H1 (cell line): Measurements from ENCODE around the gene SEPTIN5. TPM values are rescaled to one million over a fixed set of nuclear protein-coding genes. Genes with fewer than 3 reads are reported as not detected.
A peak's percentile ranks its signal among the peaks of the same experiment; 100 is the strongest.

Experiments used
- CTCF ChIA-PET: fragments of 300-600 bp; sonication (Branson Sonifier 250); formaldehyde crosslinking; loops from one replicate; lab custom pipeline; 2021; ENCODE audit not compliant: partially characterized antibody; lab: Charles Lee
- POLR2A ChIA-PET: fragments of 300-600 bp; sonication (Branson Sonifier 250); formaldehyde crosslinking; loops from one replicate; lab custom pipeline; 2021; ENCODE audit warnings: inconsistent platforms; ENCODE audit not compliant: partially characterized antibody; lab: Charles Lee
- DNase-seq, 2 experiments: peaks; one replicate each; pipeline versions ENCODE4 v3.0.0 to v3.0.0-alpha.2; 2010 to 2022; ENCODE audit warnings: low spot score in 2 of 2, low read depth in 1 of 2, mixed read lengths in 1 of 2
- FAIRE-seq: peaks from 2 replicates; lab custom pipeline; 2011; peaks lifted over from hg19 to GRCh38; lab: Jason Lieb, UNC
- H2AFZ ChIP-seq: 2 replicates; pipeline ENCODE4 v1.8.1; 2012; ENCODE audit warnings: low read length, inconsistent platforms
- H2AK5ac ChIP-seq: 2 replicates; pipeline ENCODE4 v1.6.1; 2013; ENCODE audit warnings: low read depth, low read length
- H2BK120ac ChIP-seq: replicated peaks from 2 replicates; pipeline ENCODE3; 2013; ENCODE audit warnings: low read depth, low read length, inconsistent platforms
- H2BK12ac ChIP-seq: 2 replicates; pipeline ENCODE4 v1.6.1; 2013; ENCODE audit warnings: low read depth, low read length
- H2BK15ac ChIP-seq: 2 replicates; pipeline ENCODE4 v1.6.1; 2013; ENCODE audit warnings: low read length
- H2BK20ac ChIP-seq: 2 replicates; pipeline ENCODE4 v1.6.1; 2013; ENCODE audit warnings: low read length
- H2BK5ac ChIP-seq: 2 replicates; pipeline ENCODE4 v1.6.1; 2013; ENCODE audit warnings: low read depth, low read length
- H3K14ac ChIP-seq: 2 replicates; pipeline ENCODE4 v1.6.1; 2013; ENCODE audit warnings: inconsistent platforms; ENCODE audit not compliant: insufficient read length
- H3K18ac ChIP-seq: 2 replicates; pipeline ENCODE4 v1.6.1; 2013; ENCODE audit warnings: low read length; ENCODE audit errors: extremely low read depth
- H3K23ac ChIP-seq: 2 replicates; pipeline ENCODE4 v1.6.1; 2013; ENCODE audit warnings: inconsistent platforms; ENCODE audit not compliant: insufficient read length
- H3K23me2 ChIP-seq: 2 replicates; pipeline ENCODE4 v1.6.1; 2013; ENCODE audit warnings: low read depth, low read length
- H3K27ac ChIP-seq: 2 replicates; pipeline ENCODE4 v1.6.1; 2011; ENCODE audit warnings: low read depth, low read length, inconsistent platforms
- H3K27me3 ChIP-seq, 4 experiments: replicated peaks in 1 of 4; 1 replicate in 1 of 4; 2 replicates in 3 of 4; pipeline versions ENCODE4 v1.6.1 to v1.8.1; 2011 to 2013; ENCODE audit warnings: low read length in 3 of 4, mild to moderate bottlenecking in 3 of 4, inconsistent platforms in 2 of 4, mixed read lengths in 2 of 4, moderate library complexity in 1 of 4; ENCODE audit not compliant: control insufficient read depth in 3 of 4, insufficient read depth in 3 of 4; ENCODE audit errors: extremely low read depth in 1 of 4
- H3K36me3 ChIP-seq, 4 experiments: 2 replicates each; pipeline versions ENCODE4 v1.6.1 to v1.8.1; 2011 to 2013; ENCODE audit warnings: mild to moderate bottlenecking in 4 of 4, low read length in 3 of 4, moderate library complexity in 2 of 4, control low read depth in 1 of 4, inconsistent platforms in 1 of 4; ENCODE audit not compliant: insufficient read depth in 4 of 4, control insufficient read depth in 2 of 4
- H3K4ac ChIP-seq: replicated peaks from 2 replicates; pipeline ENCODE3; 2013; ENCODE audit warnings: low read length, low read depth, mixed read lengths, inconsistent platforms; ENCODE audit not compliant: insufficient read length
- H3K4me1 ChIP-seq, 4 experiments: replicated peaks in 1 of 4; 1 replicate in 1 of 4; 2 replicates in 3 of 4; pipeline versions ENCODE4 v1.6.1 to v1.8.1; 2011 to 2013; ENCODE audit warnings: low read length in 3 of 4, inconsistent platforms in 2 of 4, mixed read lengths in 1 of 4; ENCODE audit not compliant: insufficient read depth in 4 of 4, control insufficient read depth in 3 of 4
- H3K4me2 ChIP-seq, 2 experiments: 2 replicates each; pipeline versions ENCODE4 v1.6.1 to v1.8.1; 2011 to 2013; ENCODE audit warnings: low read depth in 2 of 2, low read length in 2 of 2, control low read depth in 1 of 2, inconsistent platforms in 1 of 2, mild to moderate bottlenecking in 1 of 2; ENCODE audit not compliant: insufficient read depth in 1 of 2
- H3K4me3 ChIP-seq, 4 experiments: fragments of 200-600, 300-600 bp in 1 of 4; sonication (generic), shearing (Covaris generic), sonication (Bioruptor Twin) in 1 of 4; 2 replicates each; pipeline versions ENCODE4 v1.5.1 to v1.8.1; 2011 to 2016; ENCODE audit warnings: low read length in 4 of 4, low read depth in 3 of 4, control low read depth in 2 of 4, inconsistent platforms in 2 of 4, mild to moderate bottlenecking in 2 of 4, mixed read lengths in 1 of 4, moderate library complexity in 1 of 4; ENCODE audit not compliant: insufficient read depth in 2 of 4; ENCODE audit errors: extremely low read depth in 1 of 4
- H3K56ac ChIP-seq: replicated peaks from 2 replicates; pipeline ENCODE3; 2013; ENCODE audit warnings: low read depth, mild to moderate bottlenecking, mixed read lengths, low read length, inconsistent platforms; ENCODE audit not compliant: insufficient read length
- H3K79me1 ChIP-seq: 2 replicates; pipeline ENCODE4 v1.6.1; 2013; ENCODE audit warnings: low read depth, low read length, control low read depth
- H3K79me2 ChIP-seq, 2 experiments: 2 replicates each; pipeline versions ENCODE4 v1.6.1 to v1.8.1; 2012 to 2013; ENCODE audit warnings: low read length in 2 of 2, mild to moderate bottlenecking in 2 of 2, inconsistent platforms in 1 of 2; ENCODE audit not compliant: insufficient read depth in 2 of 2, control insufficient read depth in 1 of 2
- H3K9ac ChIP-seq, 4 experiments: replicated peaks in 1 of 4; 1 replicate in 1 of 4; 2 replicates in 3 of 4; pipeline versions ENCODE4 v1.6.1 to v1.8.1; 2011 to 2013; ENCODE audit warnings: low read depth in 3 of 4, low read length in 3 of 4, control low read depth in 2 of 4, mild to moderate bottlenecking in 2 of 4, moderate library complexity in 2 of 4, inconsistent platforms in 1 of 4; ENCODE audit errors: extremely low read depth in 1 of 4
- H3K9me3 ChIP-seq, 2 experiments: 2 replicates each; pipeline versions ENCODE4 v1.6.1 to v1.8.1; 2012 to 2013; ENCODE audit warnings: mild to moderate bottlenecking in 2 of 2, moderate library complexity in 2 of 2, control low read depth in 1 of 2, inconsistent platforms in 1 of 2, low read depth in 1 of 2, low read length in 1 of 2, mixed read lengths in 1 of 2; ENCODE audit not compliant: insufficient read depth in 2 of 2
- H4K20me1 ChIP-seq, 2 experiments: replicated peaks in 1 of 2; 2 replicates each; pipeline versions ENCODE3 to v1.8.1; 2011 to 2013; ENCODE audit warnings: inconsistent platforms in 2 of 2, low read length in 2 of 2, mild to moderate bottlenecking in 1 of 2; ENCODE audit not compliant: insufficient read depth in 2 of 2, control insufficient read depth in 1 of 2
- H4K5ac ChIP-seq: 2 replicates; pipeline ENCODE4 v1.6.1; 2013; ENCODE audit warnings: low read length, low read depth, mixed read lengths, inconsistent platforms; ENCODE audit not compliant: insufficient read length
- H4K8ac ChIP-seq: 2 replicates; pipeline ENCODE4 v1.8.0; 2013; ENCODE audit warnings: mild to moderate bottlenecking, moderate library complexity, low read length, inconsistent platforms; ENCODE audit not compliant: insufficient read depth; ENCODE audit errors: extremely low read depth
- H4K91ac ChIP-seq: replicated peaks from 2 replicates; pipeline ENCODE3; 2013; ENCODE audit warnings: low read length, mixed read lengths, inconsistent platforms; ENCODE audit not compliant: insufficient read length
- NANOG ChIP-seq: IDR thresholded peaks from 2 replicates; pipeline ENCODE4 v1.6.1; 2011; ENCODE audit warnings: low read length, low read depth, mild to moderate bottlenecking, inconsistent platforms; ENCODE audit not compliant: insufficient read depth, poor library complexity, severe bottlenecking
- SUZ12 ChIP-seq: fragments of 200-600 bp; sonication (generic); IDR thresholded peaks from 2 replicates; pipeline ENCODE4 v1.6.1; 2012; ENCODE audit warnings: mild to moderate bottlenecking, inconsistent platforms, low read length, moderate library complexity, mixed read lengths
- TEAD4 ChIP-seq: IDR thresholded peaks from 2 replicates; pipeline ENCODE4 v1.6.1; 2012; ENCODE audit warnings: low read depth, low read length, inconsistent platforms, mixed read lengths
- WGBS, 2 experiments: shearing (Covaris generic) in 1 of 2; methylation state at CpG; one replicate each; pipeline versions ENCODE4 v1.1.6 to v1.1.7; 2013 to 2015; ENCODE audit warnings: low lambda C conversion rate in 2 of 2, mixed read lengths in 2 of 2, inconsistent platforms in 1 of 2, low coverage in 1 of 2, missing lambda C conversion rate in 1 of 2; ENCODE audit not compliant: insufficient replicate concordance in 2 of 2, insufficient coverage in 1 of 2, insufficient read length in 1 of 2; ENCODE audit errors: extremely low coverage in 1 of 2, missing lambda C conversion rate in 1 of 2; 5-methylcytosine and 5-hydroxymethylcytosine counted together
- polyA plus RNA-seq, 7 experiments: library from polyadenylated mRNA; depleted of rRNA in 3 of 7; stranded (reverse) in 5 of 7; unstranded in 2 of 7; fragments of >200 nt in 5 of 7; fragments of 200-250 nt in 2 of 7; gene quantifications; 1 replicate in 5 of 7; 2 replicates in 1 of 7; 4 replicates in 1 of 7; pipeline versions ENCODE4 v1.2.1 to v1.2.3, GENCODE V29; 2011 to 2013; ENCODE audit warnings: missing spikeins in 2 of 7, mixed read lengths in 2 of 7
- total RNA-seq: library from RNA; stranded (reverse); fragmentation: NEBNext Ultra II Directional; extraction: Animal tissue kit (Norgen Biotek cat#: 25700); gene quantifications from 2 replicates; pipeline ENCODE4 v1.2.1, GENCODE V29; 2021

Gene SEPTIN5
- total and polyA plus RNA-seq, 2 of the 8 experiments (the other 6 are each of a cell fraction or from before 2014, with no cell fraction given): 6.0 to 8.6 TPM

GRCh38 chr22:19678949-19679521 is 35.3 kb upstream of the SEPTIN5 start:
- H2BK120ac ChIP-seq: no peak overlapping the region
- H3K4ac ChIP-seq: no peak overlapping the region
- H4K8ac ChIP-seq: no peak overlapping the region
- H2BK15ac ChIP-seq: no peak overlapping the region
- no peak overlapping the region for H3K4me2 ChIP-seq
- no peak overlapping the region for H2AFZ ChIP-seq
- H3K79me1 ChIP-seq: no peaks in the 10 kb centered on the region
- H3K4me1 ChIP-seq: peaks cover 0 to 3% (median 0%) of the 10 kb centered on the region in 4 experiments; a peak in 3 of 7 replicates
- no peaks in the 10 kb centered on the region for H3K9me3 ChIP-seq
- WGBS, 2 experiments: 73% methylated on average over 10 of the region's 11 CpGs; no CpG with 5 or more reads in 1 of the 2 experiments
- no peak overlapping the region for H3K14ac ChIP-seq
- POLR2A ChIA-PET: interaction anchor here (0.8 to 1.8 kb wide), 4 partner anchors 13 to 45 kb away, joined by 3 to 7 read pairs (median 4); no protein-coding TSS in a partner anchor
- H3K36me3 ChIP-seq: no peaks in the 10 kb centered on the region
- no peaks in the 10 kb centered on the region for H3K79me2 ChIP-seq
- H2BK20ac ChIP-seq: no peak overlapping the region
- TF ChIP-seq SUZ12 (0 out of 2 replicates have a peak, but pooled peaks have one; percentile 18), NANOG (no peak), TEAD4 (peak; percentile 84)
- CTCF ChIA-PET: interaction anchor here (0.7 to 8.2 kb wide), 35 partner anchors 11 to 742 kb away, joined by 3 to 76 read pairs (median 6); partner anchors contain the start of gene GP1BB
- H2BK12ac ChIP-seq: peak overlapping the region; percentile 44; the same call in 1 of the 2 replicates
- H3K56ac ChIP-seq: no peak overlapping the region
- no peak overlapping the region for H3K4me3 ChIP-seq
- no peak overlapping the region for H4K5ac ChIP-seq
- no peak overlapping the region for H2BK5ac ChIP-seq
- DNase-seq: no peak
- H3K23me2 ChIP-seq: no peaks in the 10 kb centered on the region
- no peak overlapping the region for H3K27ac ChIP-seq
- H3K27me3 ChIP-seq: no peaks in the 10 kb centered on the region; a peak in 2 of 7 replicates
- FAIRE-seq: no peak
- H3K23ac ChIP-seq: no peak overlapping the region
- no peaks in the 10 kb centered on the region for H4K20me1 ChIP-seq
- no peak overlapping the region for H4K91ac ChIP-seq
- 0 out of 2 replicates have a peak overlapping the region, but pooled peaks have one; percentile 48 for H2AK5ac ChIP-seq
- no peak overlapping the region for H3K9ac ChIP-seq
- H3K18ac ChIP-seq: no peak overlapping the region
